ENCODE data around the gene HEATR5A. TPM values are rescaled to one million over a fixed set of nuclear protein-coding genes. Genes with fewer than 3 reads are reported as not detected.
"Not testable (repeated sequence)": the region's sequence is repeated elsewhere in the genome, so short reads cannot be mapped to it uniquely, and the experiment has no call there.

The HEATR5A gene
- total and polyA plus RNA-seq, 2 donors (not counting 1 experiment from before 2014, with no cell fraction given): 45.4 to 59.8 TPM

- TF ChIP-seq CTCF (conservative IDR thresholded peaks at IDR 0.05 in 1 of 2, IDR thresholded peaks at IDR 0.05 in 1 of 2; ENCODE audit: low read depth in 1 of 2, low read length in 2 of 2): no peak
- TF ChIP-seq EZH2 (IDR thresholded peaks at IDR 0.05; ENCODE audit: low read length, missing control alignments): no peak
- DNase-seq (ENCODE audit: low read depth in 2 of 2): peak in 1 of 2 donors; percentile 55
- H3K9me3 ChIP-seq (ENCODE audit: control insufficient read depth, insufficient read depth, low read depth, low read length): no peaks in the 10 kb centered on the region
- H3K27me3 ChIP-seq (ENCODE audit: control insufficient read depth, insufficient read depth, low read length): no peaks in the 10 kb centered on the region
- no peaks in the 10 kb centered on the region for H4K20me1 ChIP-seq (ENCODE audit: control insufficient read depth, extremely low read depth, insufficient read depth, low read length)
- H3K79me2 ChIP-seq (ENCODE audit: control insufficient read depth, insufficient read depth, low read length): no peaks in the 10 kb centered on the region
- no peaks in the 10 kb centered on the region for H3K36me3 ChIP-seq (ENCODE audit: control insufficient read depth, insufficient read depth, low read length)
- H3K4me3 ChIP-seq (replicated peaks in 1 of 4; ENCODE audit: control extremely low read depth in 1 of 4, insufficient read depth in 1 of 4, low read depth in 3 of 4, low read length in 4 of 4): no peak overlapping the region
- H3K4me1 ChIP-seq (ENCODE audit: control insufficient read depth, extremely low read depth, insufficient read depth, low read length): peaks cover 3% of the 10 kb centered on the region
- H3K9ac ChIP-seq (ENCODE audit: insufficient read depth, low read length): no peak overlapping the region
- no peak overlapping the region for H3K27ac ChIP-seq (ENCODE audit: insufficient read depth, low read length)
- no peak overlapping the region for H2AFZ ChIP-seq (ENCODE audit: low read length)
- H3K4me2 ChIP-seq (ENCODE audit: extremely low read depth, insufficient read depth, low read length): no peak overlapping the region
Observed at GRCh38 chr14:31439561-31439960, 19.2 kb upstream of the HEATR5A start.

DNA sequence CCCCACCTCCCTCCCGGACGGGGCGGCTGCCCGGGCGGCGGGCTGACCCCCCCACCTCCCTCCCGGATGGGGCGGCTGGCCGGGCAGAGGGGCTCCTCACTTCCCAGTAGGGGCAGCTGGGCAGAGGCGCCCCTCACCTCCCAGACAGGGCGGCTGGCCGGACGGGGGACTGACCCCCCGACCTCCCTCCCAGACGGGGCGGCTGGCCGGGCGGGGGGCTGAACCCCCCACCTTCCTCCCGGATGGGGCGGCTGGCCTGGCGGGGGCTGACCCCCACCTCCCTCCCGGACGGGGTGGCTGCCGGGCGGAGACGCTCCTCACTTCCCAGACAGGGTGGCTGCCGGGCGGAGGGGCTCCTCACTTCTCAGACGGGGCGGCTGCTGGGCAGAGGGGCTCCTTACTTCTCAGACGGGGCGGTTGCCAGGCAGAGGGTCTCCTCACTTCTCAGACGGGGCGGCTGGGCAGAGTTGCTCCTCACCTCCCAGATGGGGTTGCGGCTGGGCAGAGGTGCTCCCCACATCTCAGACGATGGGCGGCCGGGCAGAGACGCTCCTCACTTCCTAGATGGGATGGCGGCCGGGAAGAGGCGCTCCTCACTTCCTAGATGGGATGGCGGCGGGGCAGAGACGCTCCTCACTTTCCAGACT, 16.8 kb upstream of the HEATR5A start:
- not testable (repeated sequence) for H2AFZ ChIP-seq (ENCODE audit: low read length); H3K4me2 ChIP-seq (ENCODE audit: extremely low read depth, insufficient read depth, low read length); H3K4me1 ChIP-seq (ENCODE audit: control insufficient read depth, extremely low read depth, insufficient read depth, low read length); H3K9ac ChIP-seq (ENCODE audit: insufficient read depth, low read length); H3K27ac ChIP-seq (ENCODE audit: insufficient read depth, low read length); DNase-seq (ENCODE audit: low read depth in 2 of 2); H3K27me3 ChIP-seq (ENCODE audit: control insufficient read depth, insufficient read depth, low read length); H4K20me1 ChIP-seq (ENCODE audit: control insufficient read depth, extremely low read depth, insufficient read depth, low read length); H3K36me3 ChIP-seq (ENCODE audit: control insufficient read depth, insufficient read depth, low read length); H3K79me2 ChIP-seq (ENCODE audit: control insufficient read depth, insufficient read depth, low read length); H3K9me3 ChIP-seq (ENCODE audit: control insufficient read depth, insufficient read depth, low read depth, low read length); H3K4me3 ChIP-seq (replicated peaks in 1 of 4; ENCODE audit: control extremely low read depth in 1 of 4, insufficient read depth in 1 of 4, low read depth in 3 of 4, low read length in 4 of 4)

DNA sequence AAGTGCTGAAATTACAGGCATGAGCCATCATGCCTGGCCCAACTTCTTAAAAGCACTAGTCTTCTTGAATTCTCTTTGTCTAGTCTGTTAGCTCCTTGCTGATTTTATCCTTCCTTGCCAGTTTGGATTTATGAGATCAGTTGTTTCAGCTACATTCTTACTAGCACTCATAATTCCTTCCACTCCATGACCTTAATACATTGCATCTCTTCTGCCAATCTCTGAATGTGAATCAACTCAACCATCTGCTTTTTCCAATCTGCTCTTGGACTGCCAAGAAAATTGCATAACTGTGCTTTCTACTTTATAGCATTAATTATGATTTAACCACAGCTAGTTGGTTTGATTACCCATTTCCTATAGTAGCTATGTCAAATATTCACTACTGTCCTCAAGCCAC, 14.9 kb upstream of the HEATR5A start:
- TF ChIP-seq CTCF (conservative IDR thresholded peaks at IDR 0.05 in 1 of 2, IDR thresholded peaks at IDR 0.05 in 1 of 2; ENCODE audit: low read depth in 1 of 2, low read length in 2 of 2) (no peak), EZH2 (IDR thresholded peaks at IDR 0.05; ENCODE audit: low read length, missing control alignments) (no peak)
- Histone ChIP-seq H3K36me3 (ENCODE audit: control insufficient read depth, insufficient read depth, low read length) (no peaks in the 10 kb centered on the region), H2AFZ (ENCODE audit: low read length) (no peak overlapping the region), H3K9me3 (ENCODE audit: control insufficient read depth, insufficient read depth, low read depth, low read length) (no peaks in the 10 kb centered on the region), H3K27me3 (ENCODE audit: control insufficient read depth, insufficient read depth, low read length) (no peaks in the 10 kb centered on the region), H3K9ac (ENCODE audit: insufficient read depth, low read length) (no peak overlapping the region), H3K4me2 (ENCODE audit: extremely low read depth, insufficient read depth, low read length) (peak overlapping the region; percentile 15), H3K4me1 (ENCODE audit: control insufficient read depth, extremely low read depth, insufficient read depth, low read length) (no peaks in the 10 kb centered on the region), H3K79me2 (ENCODE audit: control insufficient read depth, insufficient read depth, low read length) (no peaks in the 10 kb centered on the region), H3K27ac (ENCODE audit: insufficient read depth, low read length) (peak overlapping the region; percentile 18), H4K20me1 (ENCODE audit: control insufficient read depth, extremely low read depth, insufficient read depth, low read length) (no peaks in the 10 kb centered on the region), H3K4me3 (replicated peaks in 1 of 4; ENCODE audit: control extremely low read depth in 1 of 4, insufficient read depth in 1 of 4, low read depth in 3 of 4, low read length in 4 of 4) (no peak overlapping the region)
- DNase-seq (ENCODE audit: low read depth in 2 of 2): peak; percentile 50 to 87

All from fibroblast of lung (primary cell).